Omental fat pad (tissue), 4 donors: ENCODE data around the gene MRC2. TPM values are rescaled to one million over a fixed set of nuclear protein-coding genes. Genes with fewer than 3 reads are reported as not detected.

Experiments used
- ATAC-seq: fragments of 150-250 bp; one replicate; pipeline ENCODE4 v1.9.1; 2016; ENCODE audit warnings: mild to moderate bottlenecking, moderate library complexity; ENCODE audit not compliant: low FRiP score
- DNase-seq: peaks from one replicate; pipeline ENCODE4 v3.0.0-alpha.2; 2019; ENCODE audit warnings: low spot score
- total RNA-seq, 4 donors: library from RNA; depleted of rRNA; stranded (reverse); fragments of >200 nt; gene quantifications; one replicate each; pipeline ENCODE4 v1.1.0, GENCODE V29; 2016
- TF ChIP-seq, protein P1 (sequence below), 3 donors: fragments of 450-650 bp; IDR thresholded peaks; one replicate each; pipeline ENCODE4 v1.5.1; 2016 to 2017; ENCODE audit warnings: antibody characterized with exemption in 3 of 3, mild to moderate bottlenecking in 3 of 3, moderate library complexity in 2 of 3

Gene MRC2
- total RNA-seq, 4 donors from 2014 or later, result 21.3 to 82.4 (median 30.8) TPM

DNA sequence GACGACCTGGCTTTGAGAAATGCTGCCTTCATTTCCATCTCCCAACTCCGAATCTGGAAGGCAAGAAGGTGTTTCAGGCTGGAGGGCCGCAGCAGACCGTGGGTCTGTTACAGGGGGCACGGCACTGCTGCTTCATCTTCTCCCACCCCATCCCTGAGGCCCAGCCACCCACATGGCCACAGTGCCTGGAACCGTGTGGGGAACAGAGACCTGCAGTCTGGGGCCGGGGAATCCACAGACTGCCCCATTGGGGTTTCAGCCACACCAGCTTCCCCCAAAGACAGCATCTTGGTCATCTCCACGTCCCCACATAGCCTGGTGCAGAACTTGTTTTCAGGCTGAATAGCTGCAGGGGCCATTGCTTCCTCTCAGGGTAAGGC is 74.2 kb downstream of the MRC2 start:
- TF ChIP-seq, protein P1, sequence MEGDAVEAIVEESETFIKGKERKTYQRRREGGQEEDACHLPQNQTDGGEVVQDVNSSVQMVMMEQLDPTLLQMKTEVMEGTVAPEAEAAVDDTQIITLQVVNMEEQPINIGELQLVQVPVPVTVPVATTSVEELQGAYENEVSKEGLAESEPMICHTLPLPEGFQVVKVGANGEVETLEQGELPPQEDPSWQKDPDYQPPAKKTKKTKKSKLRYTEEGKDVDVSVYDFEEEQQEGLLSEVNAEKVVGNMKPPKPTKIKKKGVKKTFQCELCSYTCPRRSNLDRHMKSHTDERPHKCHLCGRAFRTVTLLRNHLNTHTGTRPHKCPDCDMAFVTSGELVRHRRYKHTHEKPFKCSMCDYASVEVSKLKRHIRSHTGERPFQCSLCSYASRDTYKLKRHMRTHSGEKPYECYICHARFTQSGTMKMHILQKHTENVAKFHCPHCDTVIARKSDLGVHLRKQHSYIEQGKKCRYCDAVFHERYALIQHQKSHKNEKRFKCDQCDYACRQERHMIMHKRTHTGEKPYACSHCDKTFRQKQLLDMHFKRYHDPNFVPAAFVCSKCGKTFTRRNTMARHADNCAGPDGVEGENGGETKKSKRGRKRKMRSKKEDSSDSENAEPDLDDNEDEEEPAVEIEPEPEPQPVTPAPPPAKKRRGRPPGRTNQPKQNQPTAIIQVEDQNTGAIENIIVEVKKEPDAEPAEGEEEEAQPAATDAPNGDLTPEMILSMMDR (IDR thresholded peaks at IDR 0.05), result no peak
- DNase-seq (no peak), ATAC-seq (no peak)

DNA sequence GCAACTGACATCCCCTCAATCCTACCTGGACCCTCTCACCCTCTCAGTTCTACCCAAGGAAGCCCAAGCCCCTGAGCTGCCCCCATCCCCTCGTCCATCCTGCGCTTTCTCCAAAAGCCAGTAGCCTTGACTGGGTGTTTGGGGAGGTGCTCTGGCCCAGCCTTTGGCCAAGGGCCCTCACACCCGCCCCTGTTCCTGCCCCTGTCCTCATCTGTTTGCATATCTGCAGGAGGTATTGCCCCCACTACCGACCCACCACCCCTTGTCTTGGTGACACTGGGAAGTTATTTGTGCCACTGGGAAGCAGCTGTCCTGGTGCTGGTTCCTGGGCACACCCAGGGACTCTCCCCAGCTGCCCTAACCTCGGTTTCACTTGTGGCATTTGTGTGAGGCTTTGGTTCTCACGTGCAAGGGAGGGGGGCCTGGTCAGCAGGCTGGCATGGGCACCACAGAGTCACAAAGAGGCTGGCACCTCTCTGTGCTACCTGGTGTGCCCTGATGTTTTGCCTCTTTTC is 75.3 kb downstream of the MRC2 start:
- TF ChIP-seq, protein P1 (IDR thresholded peaks at IDR 0.05), result no peak
- ATAC-seq (no peak), DNase-seq (no peak)

GRCh38 chr17:62703261-62703775 is 75.8 kb downstream of the MRC2 start:
- ATAC-seq (peak; percentile 24), DNase-seq (no peak)
- TF ChIP-seq, protein P1 (IDR thresholded peaks at IDR 0.05), result no peak

DNA sequence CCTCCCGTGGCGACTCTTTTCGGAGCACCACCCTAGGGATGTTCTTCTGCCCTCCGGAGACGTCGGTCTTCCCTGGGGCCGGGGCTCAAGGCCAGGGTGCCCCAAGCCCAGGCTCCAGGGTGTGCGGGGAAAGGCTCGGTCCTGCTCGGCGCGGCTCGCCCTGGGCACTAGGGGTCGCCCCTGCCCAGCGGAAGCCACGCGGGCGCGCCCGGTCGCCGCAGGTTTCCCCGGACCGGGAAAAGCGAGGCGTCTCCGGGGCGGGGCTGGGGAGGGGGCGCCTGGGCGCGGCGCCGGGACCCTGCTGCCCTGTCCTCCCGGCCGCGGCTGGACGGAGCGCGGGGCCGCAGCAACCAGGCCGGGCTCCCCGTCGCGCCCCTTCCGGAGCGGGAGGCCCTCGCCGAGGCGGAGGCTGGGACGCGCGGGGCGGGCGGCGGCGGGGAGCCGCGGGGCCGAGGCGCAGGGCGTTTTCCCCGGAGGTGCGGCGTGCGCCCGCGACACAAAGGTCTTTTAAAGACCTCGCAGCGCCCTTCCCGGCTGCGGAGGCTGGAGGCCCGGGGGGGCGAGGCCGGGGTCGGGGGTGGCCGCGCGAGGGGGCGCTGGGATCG is 76.4 kb downstream of the MRC2 start:
- TF ChIP-seq, protein P1 (IDR thresholded peaks at IDR 0.05), result peak in 1 of 3 donors; percentile 87
- ATAC-seq, result peak; percentile 85
- DNase-seq, result no peak

GRCh38 chr17:62704381-62704971 is 77.0 kb downstream of the MRC2 start:
- peak; percentile 74 for ATAC-seq
- no peak for DNase-seq
- TF ChIP-seq, protein P1 (IDR thresholded peaks at IDR 0.05), result no peak

DNA sequence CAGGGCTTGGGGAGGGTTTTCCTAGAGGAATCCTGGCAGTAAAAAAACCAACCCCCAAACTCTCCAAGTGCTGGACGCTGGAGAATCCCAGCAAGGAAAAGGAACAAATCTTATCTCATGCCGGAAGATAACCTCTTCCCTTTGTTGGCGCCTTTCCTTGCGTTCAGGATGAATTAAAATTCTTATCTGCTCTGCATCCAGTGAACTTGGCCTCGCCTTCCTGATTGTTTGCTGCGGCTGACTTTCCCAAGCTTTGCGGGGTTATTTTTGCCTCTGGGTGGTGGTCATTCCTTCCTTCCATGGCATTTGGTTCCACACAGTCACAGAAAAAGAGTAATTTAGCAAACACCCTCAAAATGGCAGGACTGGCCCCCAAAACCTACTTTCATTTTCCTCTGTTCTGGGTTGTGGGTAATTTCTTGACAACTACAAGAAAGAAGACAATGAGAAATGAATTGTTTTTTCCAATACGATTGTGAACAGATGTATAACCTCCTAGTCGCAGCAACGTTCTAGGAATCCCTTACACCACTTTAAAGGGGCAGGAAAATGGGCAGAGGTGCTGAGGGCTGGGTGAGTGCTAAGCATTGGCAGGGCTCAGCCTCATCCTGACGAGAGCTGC is 77.8 kb downstream of the MRC2 start:
- no peak for DNase-seq
- ATAC-seq, result no peak
- TF ChIP-seq, protein P1 (IDR thresholded peaks at IDR 0.05), result no peak
